ENCODE results near the gene WFS1. TPM values are rescaled to one million over a fixed set of nuclear protein-coding genes. Genes with fewer than 3 reads are reported as not detected.
A peak's percentile ranks its signal among the peaks of the same experiment; 100 is the strongest.

WFS1 gene
- total and polyA plus RNA-seq, 10 donors: 4.9 to 62.2 (median 34.8) TPM

- peaks cover 0 to 94% (median 30%) of the 10 kb centered on the region in 6 donors for H3K36me3 ChIP-seq
- TF ChIP-seq CTCF (IDR thresholded peaks at IDR 0.05 in 8 of 11, conservative IDR thresholded peaks at IDR 0.05 in 3 of 11): no peak
- TF ChIP-seq POLR2AphosphoS5 (IDR thresholded peaks at IDR 0.05): peak in 1 of 3 donors; percentile 37
- intact Hi-C loops (cut with DNase I; ENCODE audit: low total_unique reads): no loop called here
- no peak for DNase-seq
- H3K27me3 ChIP-seq (replicated peaks in 1 of 7): no peaks in the 10 kb centered on the region
- H3K27ac ChIP-seq: peak overlapping the region in 1 of 8 donors; percentile 15
- no peaks in the 10 kb centered on the region for H3K9me3 ChIP-seq
- peaks cover 0 to 8% (median 0%) of the 10 kb centered on the region in 6 donors for H3K4me1 ChIP-seq
- WGBS, 5 donors: 76 to 90% (median 85%) methylated on average over 22 to 25 of the region's 25 CpGs
- no peak overlapping the region for H3K4me3 ChIP-seq
These were observed 21.3 kb downstream of the WFS1 start for GRCh38 chr4:6290769-6291547.

- peaks cover 0 to 99% (median 36%) of the 10 kb centered on the region in 6 donors for H3K36me3 ChIP-seq
- WGBS, 5 donors: 73 to 82% (median 80%) methylated on average over 15 to 21 of the region's 21 CpGs
These were observed 22.2 kb downstream of the WFS1 start for GRCh38 chr4:6291784-6292297.

GRCh38 chr4:6292376-6293096, 22.9 kb downstream of the WFS1 start:
- Histone ChIP-seq H3K27me3 (replicated peaks in 1 of 7) (no peaks in the 10 kb centered on the region), H3K36me3 (peaks cover 0 to 99% (median 32%) of the 10 kb centered on the region in 6 donors), H3K4me1 (peaks cover 0 to 8% (median 0%) of the 10 kb centered on the region in 6 donors), H3K4me3 (no peak overlapping the region), H3K9me3 (no peaks in the 10 kb centered on the region), H3K27ac (no peak overlapping the region)
- intact Hi-C loops (cut with DNase I; ENCODE audit: low total_unique reads): no loop called here
- TF ChIP-seq POLR2AphosphoS5 (IDR thresholded peaks at IDR 0.05): no peak
- TF ChIP-seq CTCF (IDR thresholded peaks at IDR 0.05 in 8 of 11, conservative IDR thresholded peaks at IDR 0.05 in 3 of 11): no peak
- TF ChIP-seq POLR2A (IDR thresholded peaks at IDR 0.05): no peak
- WGBS, 5 donors: 76 to 84% (median 79%) methylated on average over 13 of the region's 13 CpGs
- no peak for DNase-seq

More at GRCh38 chr4:6291784-6292297, 22.2 kb downstream of the WFS1 start:
- DNase-seq: no peak
- Histone ChIP-seq H3K27me3 (replicated peaks in 1 of 7) (no peaks in the 10 kb centered on the region), H3K9me3 (no peaks in the 10 kb centered on the region), H3K4me3 (no peak overlapping the region), H3K27ac (no peak overlapping the region), H3K4me1 (peaks cover 0 to 8% (median 0%) of the 10 kb centered on the region in 6 donors)
- intact Hi-C loops (cut with DNase I; ENCODE audit: low total_unique reads): no loop called here
- no peak for TF ChIP-seq CTCF (IDR thresholded peaks at IDR 0.05 in 8 of 11, conservative IDR thresholded peaks at IDR 0.05 in 3 of 11)
- peak; percentile 44 to 82 (median 78) for TF ChIP-seq POLR2AphosphoS5 (IDR thresholded peaks at IDR 0.05)
- no peak for TF ChIP-seq POLR2A (IDR thresholded peaks at IDR 0.05)

GRCh38 chr4:6293097-6293445, 23.4 kb downstream of the WFS1 start:
- Histone ChIP-seq H3K4me1 (peaks cover 0 to 8% (median 0%) of the 10 kb centered on the region in 6 donors), H3K9me3 (no peaks in the 10 kb centered on the region), H3K36me3 (peaks cover 0 to 99% (median 29%) of the 10 kb centered on the region in 6 donors), H3K27me3 (replicated peaks in 1 of 7) (no peaks in the 10 kb centered on the region), H3K4me3 (no peak overlapping the region), H3K27ac (no peak overlapping the region)
- TF ChIP-seq POLR2AphosphoS5 (IDR thresholded peaks at IDR 0.05): no peak
- no peak for TF ChIP-seq POLR2A (IDR thresholded peaks at IDR 0.05)
- no peak for TF ChIP-seq CTCF (IDR thresholded peaks at IDR 0.05 in 8 of 11, conservative IDR thresholded peaks at IDR 0.05 in 3 of 11)
- DNase-seq: no peak
- 86 to 96% (median 91%) methylated on average over 5 to 8 of the region's 8 CpGs for WGBS, 5 donors
- intact Hi-C loops (cut with DNase I; ENCODE audit: low total_unique reads): no loop called here
